ENCODE measurements around the gene NAALADL1.

DNA sequence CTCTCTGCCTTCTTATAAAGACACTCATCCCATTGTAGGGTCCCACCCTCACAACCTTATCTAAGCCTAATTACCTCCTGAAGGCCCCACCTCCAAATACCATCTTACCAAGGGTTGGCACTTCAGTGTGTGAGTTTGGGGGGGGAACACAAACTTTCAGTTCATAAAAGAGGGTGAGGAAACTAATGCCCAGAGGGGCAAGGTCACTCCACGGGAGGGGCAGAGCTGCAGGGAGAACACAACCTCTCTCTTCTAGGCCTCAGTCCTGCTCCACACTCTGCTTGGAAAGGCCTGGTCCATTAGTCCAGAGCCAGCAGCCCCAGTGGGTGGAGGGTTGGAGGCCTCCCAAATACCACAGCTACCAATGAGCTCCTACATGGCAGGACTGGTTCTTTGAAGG is 58.9 kb downstream of the NAALADL1 start:
- TF ChIP-seq, protein P1, sequence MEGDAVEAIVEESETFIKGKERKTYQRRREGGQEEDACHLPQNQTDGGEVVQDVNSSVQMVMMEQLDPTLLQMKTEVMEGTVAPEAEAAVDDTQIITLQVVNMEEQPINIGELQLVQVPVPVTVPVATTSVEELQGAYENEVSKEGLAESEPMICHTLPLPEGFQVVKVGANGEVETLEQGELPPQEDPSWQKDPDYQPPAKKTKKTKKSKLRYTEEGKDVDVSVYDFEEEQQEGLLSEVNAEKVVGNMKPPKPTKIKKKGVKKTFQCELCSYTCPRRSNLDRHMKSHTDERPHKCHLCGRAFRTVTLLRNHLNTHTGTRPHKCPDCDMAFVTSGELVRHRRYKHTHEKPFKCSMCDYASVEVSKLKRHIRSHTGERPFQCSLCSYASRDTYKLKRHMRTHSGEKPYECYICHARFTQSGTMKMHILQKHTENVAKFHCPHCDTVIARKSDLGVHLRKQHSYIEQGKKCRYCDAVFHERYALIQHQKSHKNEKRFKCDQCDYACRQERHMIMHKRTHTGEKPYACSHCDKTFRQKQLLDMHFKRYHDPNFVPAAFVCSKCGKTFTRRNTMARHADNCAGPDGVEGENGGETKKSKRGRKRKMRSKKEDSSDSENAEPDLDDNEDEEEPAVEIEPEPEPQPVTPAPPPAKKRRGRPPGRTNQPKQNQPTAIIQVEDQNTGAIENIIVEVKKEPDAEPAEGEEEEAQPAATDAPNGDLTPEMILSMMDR (conservative IDR thresholded peaks at IDR 0.05; ENCODE audit: low read depth in 2 of 2) = no peak
- TF ChIP-seq POLR2AphosphoS5 (IDR thresholded peaks at IDR 0.05; ENCODE audit: low read depth) = no peak
- no peak for TF ChIP-seq EZH2 (IDR thresholded peaks at IDR 0.05; ENCODE audit: low read depth, unreplicated experiment)
- TF ChIP-seq NANOG (IDR thresholded peaks at IDR 0.05; ENCODE audit: borderline replicate concordance) = no peak
- TF ChIP-seq, protein P2, sequence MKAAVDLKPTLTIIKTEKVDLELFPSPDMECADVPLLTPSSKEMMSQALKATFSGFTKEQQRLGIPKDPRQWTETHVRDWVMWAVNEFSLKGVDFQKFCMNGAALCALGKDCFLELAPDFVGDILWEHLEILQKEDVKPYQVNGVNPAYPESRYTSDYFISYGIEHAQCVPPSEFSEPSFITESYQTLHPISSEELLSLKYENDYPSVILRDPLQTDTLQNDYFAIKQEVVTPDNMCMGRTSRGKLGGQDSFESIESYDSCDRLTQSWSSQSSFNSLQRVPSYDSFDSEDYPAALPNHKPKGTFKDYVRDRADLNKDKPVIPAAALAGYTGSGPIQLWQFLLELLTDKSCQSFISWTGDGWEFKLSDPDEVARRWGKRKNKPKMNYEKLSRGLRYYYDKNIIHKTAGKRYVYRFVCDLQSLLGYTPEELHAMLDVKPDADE (IDR thresholded peaks at IDR 0.05) = no peak
- no peak for TF ChIP-seq ZNF331 (CRISPR knock-in tag; IDR thresholded peaks at IDR 0.05; ENCODE audit: low read depth)
